ENCODE results near the gene CHIT1.

The CHIT1 gene

DNA sequence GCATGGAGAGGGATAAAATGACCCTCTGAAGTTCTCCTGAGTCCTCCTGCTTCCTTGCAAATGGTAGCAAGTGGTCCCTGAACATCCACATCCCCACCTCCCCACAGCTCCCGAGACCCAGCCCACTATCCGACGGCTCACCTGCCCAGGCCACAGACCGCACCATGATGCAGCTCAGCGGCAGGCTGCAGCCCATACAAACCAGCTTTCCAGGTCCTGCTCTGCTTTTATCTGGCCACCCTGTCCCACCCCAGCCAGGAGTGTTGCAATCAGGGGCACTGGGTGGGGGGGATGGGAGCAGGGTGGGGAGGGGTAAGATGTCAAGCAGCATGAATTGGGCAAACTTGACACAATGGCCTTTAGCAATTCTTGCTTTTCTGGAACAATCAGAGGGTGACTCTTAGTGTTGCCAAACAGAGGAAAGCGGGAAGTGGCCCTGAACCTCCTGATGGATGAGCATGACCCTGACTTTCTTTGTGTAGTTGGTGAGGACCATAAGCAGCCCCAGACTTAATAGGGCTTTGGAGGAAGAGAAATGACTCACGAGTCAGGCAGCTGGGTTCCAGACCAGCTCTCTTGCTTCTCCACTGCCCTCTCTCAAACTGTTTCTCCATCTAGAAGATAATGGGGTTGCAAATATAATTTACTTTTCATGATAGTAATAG lies at the start of gene CHIT1:
CHIT1 (minus strand) TSS at position 203 of the 665 bp plus-strand sequence; CDS start at position 166, 37 bp downstream.
- DNase-seq (ENCODE audit: low read depth in 1 of 2, low spot score in 1 of 2) = no peak

DNA sequence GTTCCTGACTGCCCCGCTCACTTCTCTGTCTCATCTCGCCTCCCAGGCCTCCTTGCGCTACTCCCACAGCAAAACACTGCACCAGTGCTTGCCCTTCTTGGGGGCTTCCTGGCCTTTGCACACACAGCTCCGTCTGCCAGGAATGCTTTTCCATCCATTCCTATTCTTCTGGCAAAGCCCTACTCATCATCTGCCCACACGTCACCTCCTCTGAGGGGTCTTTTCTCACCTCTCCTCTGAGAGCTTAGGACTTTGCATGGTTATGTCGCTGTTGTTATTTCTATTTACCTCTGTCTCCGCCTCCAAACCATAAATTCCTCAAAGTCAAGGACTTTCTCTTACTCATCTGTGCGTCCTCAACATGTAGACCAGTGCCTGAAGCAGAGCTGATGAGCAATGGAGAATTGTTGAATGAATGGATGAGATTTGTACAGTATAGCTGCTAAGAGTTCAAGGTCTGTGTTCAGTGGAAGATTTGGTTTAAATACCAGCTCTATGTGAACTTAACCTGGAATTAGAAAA lies 49.5 kb upstream of the CHIT1 start:
- no peak for DNase-seq (ENCODE audit: low read depth in 1 of 2, low spot score in 1 of 2)

DNA sequence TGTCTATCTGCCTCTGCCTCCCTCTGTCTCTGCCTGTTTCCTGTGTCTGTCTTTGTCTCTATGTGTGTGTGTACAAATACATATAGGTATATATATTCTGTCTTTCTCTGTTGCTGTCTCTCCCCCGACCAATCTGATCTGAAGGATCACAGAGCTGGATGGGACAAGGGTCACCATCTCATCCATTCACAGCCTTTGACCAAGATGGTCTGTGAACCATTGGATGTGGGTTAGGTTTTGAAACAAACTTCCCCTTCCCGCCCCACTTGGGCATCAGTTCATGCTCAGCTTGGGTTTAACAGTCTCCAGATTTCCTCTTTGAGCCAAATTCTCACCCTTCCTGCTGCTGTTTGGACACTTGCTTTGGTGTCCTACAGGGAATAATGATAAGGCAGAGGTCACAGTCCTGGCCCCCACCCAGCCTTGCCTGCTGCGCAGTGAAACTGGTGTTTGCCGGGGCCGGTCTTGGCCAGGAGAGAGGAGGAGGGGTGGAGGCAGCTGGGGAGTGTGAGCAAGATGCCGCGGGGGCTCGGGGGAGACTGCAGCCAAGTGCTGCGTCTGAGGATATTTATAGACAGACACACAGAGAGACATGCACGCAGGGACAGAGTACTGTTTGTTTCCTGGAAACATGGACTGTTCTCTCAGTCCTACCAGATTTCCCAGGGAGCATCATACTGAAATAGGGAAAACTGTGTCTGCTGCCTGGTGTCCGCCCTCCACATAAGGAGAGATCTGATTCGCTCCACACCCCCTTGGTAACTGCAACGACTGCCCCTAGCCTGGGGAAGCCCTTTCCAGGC lies 48.8 kb upstream of the CHIT1 start:
- DNase-seq (ENCODE audit: low read depth in 1 of 2, low spot score in 1 of 2) = no peak

DNA sequence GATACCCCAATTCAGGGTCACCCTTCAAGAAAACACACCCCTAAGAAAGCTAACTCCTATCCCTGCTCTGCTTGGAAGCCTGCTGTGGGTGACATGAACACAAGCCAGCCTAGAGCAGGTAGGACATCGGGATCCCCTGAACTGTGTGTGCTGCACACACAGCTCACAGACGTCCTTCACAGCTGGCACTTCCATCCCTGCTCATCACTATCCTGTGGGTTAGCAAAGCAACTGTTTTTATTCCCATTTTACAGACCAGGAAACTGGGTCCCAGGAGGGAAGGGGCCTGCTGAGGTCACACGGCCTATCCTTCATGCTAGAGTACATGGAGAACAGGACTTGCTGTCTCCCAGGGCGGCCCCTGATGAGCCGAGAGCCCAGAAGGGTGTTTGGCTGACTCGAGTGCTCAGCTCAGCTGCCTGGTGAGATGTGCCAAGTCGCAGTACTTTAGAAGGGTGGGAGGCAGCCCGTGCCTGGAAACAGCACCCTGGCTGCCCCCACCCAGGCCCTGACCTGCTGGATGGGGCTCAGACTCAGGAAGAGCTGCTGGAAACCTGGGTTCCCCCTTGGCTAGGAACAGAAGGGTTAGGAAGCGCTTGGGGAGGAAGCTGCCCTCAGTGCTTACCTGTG lies 47.6 kb upstream of the CHIT1 start:
- no peak for DNase-seq (ENCODE audit: low read depth in 1 of 2, low spot score in 1 of 2)

DNA sequence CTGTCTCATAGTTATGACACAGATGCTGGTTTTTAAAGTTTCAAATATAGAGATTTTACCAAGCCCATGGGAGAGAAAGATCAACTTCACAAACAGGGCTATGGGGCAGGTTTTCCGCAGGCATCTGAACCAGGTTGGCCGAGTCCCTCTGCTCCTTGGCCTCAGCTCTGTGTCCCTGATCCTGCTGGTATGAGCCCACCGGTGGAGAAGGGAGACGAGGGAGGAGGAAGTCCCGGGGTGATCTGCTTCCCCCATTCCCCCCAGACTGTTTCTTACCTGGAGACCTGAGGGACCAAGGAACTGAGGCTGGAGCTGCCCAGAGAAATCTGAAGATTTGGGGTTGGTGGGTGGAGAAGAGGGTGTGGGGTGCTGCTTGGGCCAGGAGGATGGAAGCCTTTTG lies 46.9 kb upstream of the CHIT1 start:
- no peak for DNase-seq (ENCODE audit: low read depth in 1 of 2, low spot score in 1 of 2)

DNA sequence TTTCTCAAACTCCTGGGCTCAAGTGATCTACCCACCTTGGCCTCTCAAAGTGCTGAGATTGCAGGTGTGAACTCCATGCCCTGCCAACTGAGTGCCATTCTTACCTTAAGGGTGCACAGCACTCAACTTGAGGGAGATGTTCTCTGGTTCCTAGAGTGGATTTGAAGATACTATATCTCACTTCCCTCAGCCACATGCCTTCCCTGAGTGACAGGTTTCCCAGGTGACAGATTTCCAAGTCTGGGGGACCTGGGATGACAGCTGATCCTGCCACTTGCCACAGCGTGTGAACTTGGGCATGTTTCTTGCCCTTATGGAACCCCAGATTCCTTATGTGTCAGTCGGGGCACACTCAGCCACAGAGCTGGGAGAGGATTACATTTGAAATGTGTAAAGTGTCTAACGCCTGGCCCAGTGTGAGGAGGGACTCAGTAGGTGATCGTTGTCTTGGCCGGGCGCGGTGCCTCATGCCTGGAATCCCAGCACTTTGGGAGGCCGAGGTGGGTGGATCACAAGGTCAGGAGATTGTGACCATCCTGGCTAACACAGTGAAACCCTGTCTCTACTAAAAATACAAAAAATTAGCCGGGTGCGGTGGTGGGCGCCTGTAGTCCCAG lies 46.3 kb upstream of the CHIT1 start:
- DNase-seq (ENCODE audit: low read depth in 1 of 2, low spot score in 1 of 2) = no peak

DNA sequence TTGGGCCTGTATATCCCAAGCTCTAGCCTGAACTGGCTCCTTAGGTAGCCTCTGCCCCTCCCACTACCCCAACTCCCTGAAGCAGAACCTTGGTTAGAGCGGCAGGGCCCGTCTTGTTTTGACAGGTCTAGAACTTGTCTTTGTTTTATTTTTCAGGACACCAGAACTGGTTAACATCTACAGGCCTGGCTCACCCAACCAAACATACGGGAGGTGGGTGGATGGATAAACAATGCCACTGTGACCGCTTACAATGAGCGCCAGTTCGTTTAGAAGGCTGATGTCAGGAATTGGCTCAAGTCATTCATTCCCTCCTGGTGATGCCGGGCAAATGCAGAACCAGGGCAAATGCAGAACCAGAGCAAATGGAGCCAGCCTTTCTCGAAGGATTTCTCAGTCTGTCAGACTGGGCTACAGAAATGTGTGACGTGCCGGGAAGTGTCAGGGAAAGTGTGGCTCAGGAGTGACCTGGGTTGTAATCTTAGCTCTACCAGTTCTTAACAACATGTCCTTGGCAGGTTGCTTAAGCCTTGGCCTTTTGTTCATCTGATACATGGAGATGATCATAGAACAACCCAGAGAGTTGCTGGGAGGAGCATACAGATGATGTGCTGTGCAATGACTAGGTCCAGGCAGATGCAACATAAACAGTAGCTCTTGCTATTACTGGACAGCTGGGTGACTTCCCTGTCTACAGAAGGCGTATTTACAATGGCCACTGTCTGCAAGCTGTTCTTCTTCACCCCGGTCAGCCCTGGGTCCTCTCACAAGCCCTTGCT lies 45.3 kb upstream of the CHIT1 start:
- DNase-seq (ENCODE audit: low read depth in 1 of 2, low spot score in 1 of 2) = no peak

DNA sequence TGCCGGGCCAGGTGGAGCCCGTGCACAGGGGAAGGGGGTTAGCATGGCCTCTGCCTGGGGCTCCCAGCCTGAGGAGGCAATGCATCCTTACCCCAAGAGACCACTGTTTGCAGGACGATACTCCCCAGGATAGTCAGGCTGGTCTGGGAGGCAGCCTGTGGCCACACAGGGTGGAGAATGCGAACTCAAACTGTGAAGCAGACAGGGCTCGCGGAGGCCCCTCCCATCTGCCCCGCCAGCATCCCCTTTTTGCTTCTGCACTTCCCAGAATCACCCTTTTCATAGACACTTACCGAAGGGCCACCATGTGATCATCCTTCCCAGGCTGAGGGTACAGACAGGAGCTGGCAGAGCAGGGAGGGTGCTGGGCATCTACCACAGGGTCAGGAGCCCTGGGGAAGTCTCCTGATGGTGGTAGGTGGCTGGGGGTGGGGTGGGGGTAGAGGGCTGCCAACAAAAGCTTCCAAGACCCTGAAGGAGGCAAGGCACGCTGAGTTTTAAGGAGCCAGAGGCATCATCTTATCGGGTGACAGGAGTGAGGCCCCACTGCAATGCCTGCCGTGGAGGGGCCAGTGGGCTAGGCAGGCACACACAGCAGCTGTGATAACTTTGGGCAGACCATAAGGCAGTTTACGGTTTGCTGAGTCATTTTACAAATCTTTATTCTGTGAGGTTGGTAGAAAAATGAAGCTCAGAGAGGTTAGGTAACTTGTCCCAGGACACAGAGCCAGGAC lies 44.6 kb upstream of the CHIT1 start:
- no peak for DNase-seq (ENCODE audit: low read depth in 1 of 2, low spot score in 1 of 2)

DNA sequence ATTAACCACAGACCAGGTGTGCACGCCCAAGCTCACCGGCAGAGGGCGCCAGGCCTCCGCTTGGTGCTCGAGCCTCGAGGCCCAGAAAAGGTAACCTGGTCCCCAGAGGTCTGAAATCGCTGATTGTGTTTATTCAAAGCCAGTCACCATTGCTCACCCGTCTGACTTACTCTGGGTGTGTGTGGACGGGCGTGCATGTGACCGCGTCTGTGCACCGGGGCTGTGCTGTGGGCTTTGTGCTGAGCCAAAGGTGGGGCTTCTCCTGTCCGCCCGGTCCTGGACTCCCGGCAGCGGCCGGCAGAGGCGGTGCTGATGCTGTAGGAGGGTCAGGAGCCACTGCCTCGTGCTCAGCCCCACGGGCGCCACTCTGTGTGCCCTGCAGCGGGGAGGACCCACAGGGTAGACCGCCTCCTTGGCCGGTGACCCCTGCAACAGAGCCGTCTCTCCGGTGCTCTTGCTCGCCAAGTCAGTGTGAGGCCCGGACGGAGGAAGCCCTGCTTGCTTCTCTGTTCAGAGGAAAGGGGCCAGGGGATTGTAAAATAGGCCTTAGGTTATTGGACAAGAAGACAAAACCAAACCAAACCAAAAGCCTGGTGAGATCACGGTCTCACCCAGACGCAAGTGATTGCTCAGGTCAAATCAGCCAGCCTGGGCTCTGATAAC lies 43.9 kb upstream of the CHIT1 start:
- DNase-seq (ENCODE audit: low read depth in 1 of 2, low spot score in 1 of 2) = peak; percentile 92

DNA sequence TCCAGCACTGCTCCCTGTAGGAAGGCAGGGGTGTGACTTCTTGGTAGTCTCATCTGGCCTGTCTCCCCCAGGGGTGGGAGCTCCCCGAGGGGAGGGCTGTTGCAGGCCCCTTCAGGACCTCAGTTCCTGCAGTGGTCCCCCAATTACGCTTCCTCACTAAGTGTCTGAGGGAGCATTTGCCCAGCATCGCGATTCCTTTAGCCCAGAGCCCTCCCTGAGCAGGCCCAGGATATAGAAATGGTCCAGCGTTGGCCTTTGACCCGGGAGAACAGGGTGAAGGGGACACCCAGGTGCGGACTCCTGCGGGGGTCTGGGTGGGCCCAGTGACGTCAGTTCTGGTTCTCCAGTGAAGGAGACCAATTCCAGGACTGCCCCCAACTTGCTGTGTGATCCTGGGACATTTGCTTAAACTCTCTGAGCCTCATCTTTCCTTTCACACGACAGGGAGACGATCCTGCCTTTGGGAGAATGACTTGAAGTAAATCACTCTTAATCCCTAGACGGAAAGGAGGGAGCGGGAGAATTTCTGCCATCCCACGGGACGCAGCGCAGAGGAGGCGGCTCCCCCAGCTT lies 43.2 kb upstream of the CHIT1 start:
- DNase-seq (ENCODE audit: low read depth in 1 of 2, low spot score in 1 of 2) = no peak

DNA sequence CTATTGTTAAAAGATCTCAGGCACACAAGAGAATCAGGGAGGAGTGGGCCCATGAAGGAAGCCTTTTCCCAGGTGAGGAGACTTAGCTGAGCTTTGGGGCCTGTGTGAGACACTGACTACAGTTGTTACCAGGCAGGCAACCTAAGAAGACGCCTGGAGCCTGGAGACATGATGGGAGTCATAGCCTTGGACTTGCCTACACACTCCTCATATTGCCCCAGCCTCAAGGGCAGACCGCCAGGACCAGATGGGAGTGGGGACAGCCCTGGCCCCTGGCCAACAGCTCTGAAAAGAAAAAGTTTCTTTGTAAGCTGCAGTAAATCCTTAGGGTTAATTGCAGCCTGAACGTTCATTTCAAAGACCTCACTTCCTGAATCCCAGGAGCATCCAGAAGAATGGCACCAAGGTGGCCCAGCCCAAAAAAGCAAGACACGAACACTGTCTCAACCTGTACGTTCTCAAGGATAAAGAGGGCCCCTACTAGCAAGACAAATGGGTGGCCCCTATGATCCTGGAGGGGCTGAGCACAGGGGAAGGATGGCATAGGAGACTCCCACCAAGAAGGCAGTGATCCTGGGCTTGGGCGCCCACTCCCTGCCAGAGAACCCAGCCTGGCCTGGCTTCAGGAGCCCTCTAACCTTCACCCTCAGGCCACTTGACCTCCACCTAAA lies 42.6 kb upstream of the CHIT1 start:
- DNase-seq (ENCODE audit: low read depth in 1 of 2, low spot score in 1 of 2) = no peak

DNA sequence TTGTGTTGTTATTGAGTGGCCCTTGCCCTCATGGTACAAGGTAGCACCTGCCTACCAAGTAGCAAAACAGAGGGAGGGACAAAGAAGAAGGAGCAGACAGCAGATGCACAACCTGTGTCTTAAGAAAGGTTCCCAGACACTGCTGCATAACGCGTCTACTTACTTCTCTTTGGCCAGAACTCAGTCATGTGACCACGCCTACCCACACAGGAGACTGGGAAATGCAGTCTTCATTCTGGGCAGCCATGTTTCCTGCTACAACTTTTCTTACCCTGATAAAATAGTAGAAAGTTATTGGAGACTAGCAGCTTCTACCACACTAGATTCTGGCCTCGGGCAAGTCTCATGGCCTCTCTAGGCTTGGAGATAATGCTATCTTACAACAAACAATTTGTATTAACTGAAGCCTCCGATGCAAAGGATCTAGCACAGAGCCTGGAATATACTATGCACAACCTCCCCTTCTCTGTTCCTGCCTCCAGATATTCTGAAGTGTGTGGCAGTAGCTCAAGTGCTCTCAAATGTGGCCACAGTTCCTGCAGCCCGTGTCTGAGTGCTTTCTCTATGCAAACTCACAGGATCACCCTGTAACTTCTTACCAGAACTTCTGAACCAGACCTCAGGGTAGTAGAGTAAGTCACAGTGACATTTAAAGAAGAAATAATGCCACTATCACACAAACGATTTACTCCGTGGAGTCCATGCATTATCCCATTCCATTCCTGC lies 41.7 kb upstream of the CHIT1 start:
- DNase-seq (ENCODE audit: low read depth in 1 of 2, low spot score in 1 of 2) = peak in 1 of 2 donors; percentile 73

DNA sequence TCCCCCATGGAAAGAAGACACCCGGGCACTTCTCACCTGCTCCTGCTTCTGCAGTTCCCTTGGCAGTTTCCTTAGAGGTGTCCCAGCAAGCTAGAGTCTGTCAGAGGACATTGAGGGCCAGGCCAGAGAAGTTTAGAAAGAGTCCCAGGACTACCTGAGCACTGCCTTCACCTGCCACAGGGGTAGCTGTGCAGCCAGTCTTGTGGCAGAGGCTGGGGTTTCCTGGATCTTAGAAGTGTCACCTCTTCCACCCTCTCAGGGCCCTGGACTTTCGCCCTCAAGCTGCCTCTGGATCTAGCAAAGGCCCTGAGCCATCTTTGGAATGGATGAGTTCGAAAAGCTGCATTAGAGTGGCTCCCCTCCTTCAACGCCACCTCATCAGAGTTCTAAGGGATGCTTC lies 41.0 kb upstream of the CHIT1 start:
- DNase-seq (ENCODE audit: low read depth in 1 of 2, low spot score in 1 of 2) = no peak

DNA sequence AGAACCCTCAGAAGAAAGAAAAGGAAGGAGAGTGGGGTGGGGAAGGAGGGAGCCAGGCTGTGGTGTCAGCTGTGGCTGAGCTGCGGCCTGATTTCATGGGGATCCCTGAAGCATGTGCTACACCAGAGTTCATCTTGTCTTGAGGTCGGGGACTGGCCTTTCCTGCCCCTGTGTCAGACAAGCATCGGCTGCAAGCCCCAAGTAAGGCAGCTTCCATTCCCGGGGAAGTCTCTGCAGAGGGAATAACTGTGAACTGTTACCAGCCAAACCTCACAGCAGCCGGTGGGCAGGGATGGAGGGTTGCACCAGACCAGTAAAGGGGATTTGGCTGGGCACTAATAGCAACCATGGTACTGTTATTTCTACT lies 40.2 kb upstream of the CHIT1 start:
- no peak for DNase-seq (ENCODE audit: low read depth in 1 of 2, low spot score in 1 of 2)

DNA sequence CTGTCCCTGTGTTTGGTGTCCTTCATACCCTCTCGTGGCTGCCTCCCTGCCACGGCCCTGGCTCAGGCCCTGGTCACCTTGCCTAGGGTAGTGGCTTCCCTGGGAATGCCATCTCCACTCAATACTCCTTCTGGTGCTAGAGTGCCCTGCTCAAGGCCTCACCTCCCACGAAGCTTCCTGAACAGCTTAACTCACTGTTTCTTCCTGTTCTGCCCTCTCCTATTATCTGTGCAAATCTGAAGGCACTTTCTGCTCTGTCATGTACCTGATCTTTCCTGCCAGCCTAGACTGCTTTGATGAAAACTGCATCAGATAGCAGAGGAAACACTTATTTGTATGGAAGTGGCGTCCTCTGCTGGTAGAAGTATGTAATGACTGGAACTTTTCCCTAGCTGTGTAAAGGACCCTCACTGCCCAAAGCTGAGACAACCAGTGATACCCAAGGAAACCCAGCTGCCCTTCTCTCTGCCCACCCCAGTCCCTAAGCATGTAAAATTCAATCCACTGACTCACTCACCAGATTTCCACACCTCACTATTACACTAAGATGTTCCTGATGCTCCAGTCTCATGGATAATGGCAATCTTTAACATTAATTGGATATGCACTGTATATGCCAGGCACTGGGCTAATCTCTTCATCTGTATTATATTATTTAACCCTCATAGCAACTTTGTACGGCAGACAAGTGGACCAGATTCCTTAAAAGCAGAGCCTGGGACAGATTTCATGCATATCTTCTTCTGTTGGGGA lies 39.6 kb upstream of the CHIT1 start:
- peak in 1 of 2 donors; percentile 59 for DNase-seq (ENCODE audit: low read depth in 1 of 2, low spot score in 1 of 2)

DNA sequence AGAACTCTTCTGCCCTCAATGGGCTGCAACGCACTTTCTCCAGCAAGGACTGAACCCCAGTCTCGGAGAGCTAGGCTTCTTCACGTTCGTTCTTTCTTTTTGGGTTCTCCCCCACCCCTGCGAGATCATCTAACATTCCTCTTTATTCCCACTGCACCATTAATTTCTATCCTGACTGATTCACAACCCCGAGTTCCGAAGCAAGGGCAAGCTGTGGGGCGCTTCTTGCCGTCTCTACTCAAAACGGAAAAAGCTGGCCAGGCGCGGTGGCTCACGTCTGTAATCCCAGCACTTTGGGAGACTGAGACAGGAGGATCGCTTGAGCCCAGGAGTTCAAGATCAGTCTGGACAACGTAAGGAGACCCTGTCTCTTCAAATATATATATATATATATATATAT lies 38.4 kb upstream of the CHIT1 start:
- no peak for DNase-seq (ENCODE audit: low read depth in 1 of 2, low spot score in 1 of 2)

DNA sequence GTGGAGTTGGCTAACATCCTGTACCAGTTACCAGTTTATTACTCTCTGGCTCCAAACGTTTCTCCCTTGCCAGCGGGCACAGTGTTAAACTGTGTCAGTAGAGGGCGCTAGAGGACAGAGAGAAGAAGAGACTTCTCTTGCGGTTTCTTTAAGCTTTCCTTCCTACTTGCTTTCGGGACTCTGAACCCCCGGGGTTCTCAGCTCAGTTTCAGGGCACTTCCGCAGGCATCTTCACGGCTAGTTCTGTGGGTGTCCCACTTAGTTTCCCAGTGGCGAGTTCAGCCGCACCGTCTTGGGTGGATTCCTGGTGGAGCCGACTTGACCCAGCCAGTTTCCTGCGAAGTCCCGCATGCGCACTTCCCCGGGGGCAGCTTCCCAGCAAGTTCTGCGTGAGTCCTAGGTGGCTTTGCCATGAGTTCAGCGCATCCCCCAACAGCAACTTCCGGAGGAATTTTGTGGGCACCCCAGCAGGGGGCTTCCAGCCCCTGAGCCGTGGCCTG lies 37.9 kb upstream of the CHIT1 start:
- DNase-seq (ENCODE audit: low read depth in 1 of 2, low spot score in 1 of 2) = peak; percentile 61 to 85
